GM18508 (cell line): ENCODE results near the gene DCLK2.

Experiments used
- ATAC-seq: cut with Tn5 transposase; IDR thresholded peaks from one replicate; pipeline ENCODE4 v1.9.1; 2021; ENCODE audit warnings: moderate number of reproducible peaks; ENCODE audit not compliant: insufficient read depth, unreplicated experiment

The DCLK2 gene

DNA sequence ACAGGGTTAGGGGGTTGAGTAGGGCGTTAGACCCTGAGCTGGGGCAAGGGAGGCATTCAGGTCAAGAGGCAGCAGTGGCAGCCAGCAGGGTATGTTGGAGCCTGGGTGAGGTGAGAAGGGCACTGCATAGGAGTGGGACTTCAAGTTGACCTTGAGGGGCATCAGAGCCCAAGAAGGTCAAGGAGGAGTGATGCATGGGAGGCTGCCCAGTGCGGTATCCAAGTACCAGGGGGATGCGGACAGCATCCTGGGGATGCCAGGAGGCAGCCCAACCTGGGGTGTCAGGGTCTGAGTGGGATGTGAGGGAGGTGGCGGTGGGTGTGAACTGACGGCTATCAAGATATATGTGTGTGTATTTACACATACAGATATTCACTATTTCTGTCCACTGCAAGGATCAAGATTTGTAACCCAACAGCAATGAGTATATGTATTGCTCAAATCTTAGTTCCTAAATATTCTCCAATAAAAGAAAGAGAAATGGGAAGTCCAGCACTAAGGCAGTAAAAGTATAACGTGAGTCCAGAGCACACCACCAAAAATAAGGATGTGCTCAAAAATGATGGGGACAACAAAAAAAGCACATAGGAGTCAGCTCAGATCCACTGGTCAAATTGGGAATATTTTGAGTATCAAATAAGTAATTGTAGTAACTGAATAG, 9.8 kb upstream of the DCLK2 start:
- no peak for ATAC-seq

DNA sequence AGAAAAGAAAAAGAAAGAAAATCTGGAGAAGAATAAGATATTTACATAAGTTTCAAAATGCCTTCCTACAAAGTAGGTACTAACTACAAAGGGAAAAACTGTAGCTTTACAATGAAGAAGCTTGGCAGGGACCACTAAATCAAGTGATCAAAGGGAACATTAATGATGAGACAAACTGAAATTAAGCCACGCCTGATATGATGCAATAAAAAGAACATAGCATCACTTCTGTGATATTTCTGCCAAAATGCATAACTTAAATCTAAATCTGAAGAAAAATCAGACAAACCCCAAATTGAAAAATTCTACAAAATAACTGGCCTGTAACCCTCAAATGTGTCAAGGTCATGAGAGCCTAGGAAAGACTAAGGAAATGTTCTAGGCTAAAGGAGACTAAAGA, 8.9 kb upstream of the DCLK2 start:
- ATAC-seq = no peak

GRCh38 chr4:150070464-150071170, 7.6 kb upstream of the DCLK2 start:
- ATAC-seq = no peak

DNA sequence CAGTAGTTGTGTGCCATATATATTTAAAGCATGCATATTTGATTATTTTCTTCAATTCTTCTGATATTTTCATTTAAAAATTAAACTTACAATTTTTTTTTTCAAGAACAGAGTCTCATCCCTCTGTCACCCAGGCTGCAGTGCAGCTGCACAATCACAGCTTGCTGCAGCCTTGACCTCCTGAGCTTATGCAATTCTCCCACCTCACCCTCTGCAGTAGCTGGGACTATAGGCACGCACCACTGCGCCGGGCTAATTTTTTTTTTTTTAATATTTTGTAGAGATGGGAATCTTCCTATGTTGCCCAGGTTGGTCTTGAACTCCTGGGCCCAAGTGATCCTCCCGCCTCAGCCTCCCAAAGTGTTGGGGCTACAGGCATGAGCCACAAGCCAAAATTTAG, 5.8 kb upstream of the DCLK2 start:
- ATAC-seq = no peak

- no peak for ATAC-seq
Observed at GRCh38 chr4:150072906-150073714, 5.1 kb upstream of the DCLK2 start.

- ATAC-seq = no peak
Observed at GRCh38 chr4:150074064-150074463, 4.2 kb upstream of the DCLK2 start.

DNA sequence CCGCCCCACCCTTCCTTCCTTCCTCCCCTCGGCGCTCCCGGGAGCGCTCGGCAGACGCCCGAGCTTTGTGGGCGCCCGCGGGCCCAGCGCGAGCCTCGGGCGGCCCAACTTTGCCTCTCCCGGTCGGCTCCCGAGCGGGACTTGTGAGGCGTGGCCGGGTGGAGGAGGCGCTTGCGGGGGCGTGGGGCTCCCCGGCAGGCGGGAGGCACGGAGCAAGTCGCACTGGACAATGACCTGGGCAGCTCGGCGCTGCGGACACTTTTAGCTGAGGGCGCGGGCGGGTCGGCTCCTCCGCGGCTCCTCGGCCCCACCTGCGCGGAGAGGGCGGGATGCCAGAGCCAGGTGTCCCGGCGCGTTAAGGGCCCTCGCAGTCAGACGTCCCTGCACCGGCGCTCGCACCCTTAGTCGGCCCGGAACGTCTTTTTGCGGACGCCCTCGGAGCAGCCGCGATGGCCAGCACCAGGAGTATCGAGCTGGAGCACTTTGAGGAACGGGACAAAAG, 385 bp downstream of the DCLK2 start:
- no peak for ATAC-seq

DNA sequence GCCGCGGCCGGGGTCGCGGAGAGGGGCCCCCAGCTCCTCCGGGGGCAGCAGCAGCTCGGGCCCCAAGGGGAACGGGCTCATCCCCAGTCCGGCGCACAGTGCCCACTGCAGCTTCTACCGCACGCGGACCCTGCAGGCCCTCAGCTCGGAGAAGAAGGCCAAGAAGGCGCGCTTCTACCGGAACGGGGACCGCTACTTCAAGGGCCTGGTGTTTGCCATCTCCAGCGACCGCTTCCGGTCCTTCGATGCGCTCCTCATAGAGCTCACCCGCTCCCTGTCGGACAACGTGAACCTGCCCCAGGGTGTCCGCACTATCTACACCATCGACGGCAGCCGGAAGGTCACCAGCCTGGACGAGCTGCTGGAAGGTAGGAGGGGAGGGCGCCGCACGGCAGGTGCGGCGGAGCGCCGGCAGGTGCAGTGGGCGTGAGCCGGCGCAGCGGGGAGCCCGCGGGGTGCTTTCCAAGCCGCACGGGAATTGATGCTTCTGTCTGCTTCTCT, 886 bp downstream of the DCLK2 start:
- no peak for ATAC-seq

DNA sequence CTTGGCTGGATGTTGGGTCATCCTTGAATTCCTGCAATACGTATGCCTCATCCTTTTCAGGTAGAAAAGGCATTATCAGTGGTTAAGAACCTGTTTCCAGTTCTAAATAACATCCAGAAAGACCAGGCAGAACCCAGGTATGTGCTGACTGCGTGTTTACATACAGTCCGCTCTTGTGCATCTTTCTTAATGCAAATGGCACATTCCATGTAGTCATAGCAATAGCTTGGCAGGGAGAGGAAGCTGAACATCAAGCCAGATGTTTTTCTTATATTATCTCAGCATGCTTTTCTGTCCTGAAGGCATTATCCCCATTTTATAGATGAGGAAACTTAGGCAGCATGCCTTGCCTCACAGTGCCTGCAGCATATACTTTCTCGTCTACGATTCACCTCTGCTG, 2.1 kb downstream of the DCLK2 start:
- no peak for ATAC-seq

GRCh38 chr4:150080875-150081274, 2.6 kb downstream of the DCLK2 start:
- ATAC-seq = no peak

- ATAC-seq = peak; percentile 90
Observed at GRCh38 chr4:150082241-150082640, 4.0 kb downstream of the DCLK2 start.

DNA sequence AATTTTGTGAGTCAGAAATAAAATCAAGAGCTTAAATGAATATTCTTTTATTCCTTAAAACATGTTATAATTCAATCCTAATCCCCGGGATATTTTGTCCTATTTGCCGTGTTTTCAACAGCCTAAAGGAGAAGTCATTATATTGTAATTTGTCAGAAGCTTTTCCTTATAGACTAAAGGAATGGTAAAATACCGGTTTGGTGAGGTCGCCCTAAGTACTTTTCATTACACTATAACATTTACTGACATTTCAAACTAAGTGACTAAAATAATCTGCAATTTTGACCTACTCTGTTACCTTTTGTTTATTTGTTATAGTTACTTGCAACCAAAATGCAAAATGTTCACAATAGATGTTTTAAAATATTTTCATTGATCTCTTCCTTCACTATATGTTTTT, 8.8 kb downstream of the DCLK2 start:
- ATAC-seq = no peak

DNA sequence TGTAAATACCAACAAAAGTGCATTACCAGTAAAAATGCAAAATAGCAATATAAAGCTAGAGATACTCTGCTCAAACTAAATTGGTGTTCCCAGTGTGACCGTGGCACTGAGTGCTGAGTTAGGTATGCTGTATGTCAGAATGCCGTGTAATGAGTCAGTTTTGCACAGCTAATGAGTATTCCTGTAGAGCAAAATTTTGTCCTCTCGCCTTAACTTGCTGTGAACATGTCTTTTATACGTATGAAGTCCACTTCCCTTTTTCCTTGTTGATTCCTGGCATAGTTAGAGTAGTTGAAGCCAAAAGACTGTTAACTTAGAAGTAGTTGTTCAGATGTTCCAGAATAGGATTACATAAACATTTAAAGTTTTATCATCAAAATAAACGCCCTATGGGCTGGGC, 11.5 kb downstream of the DCLK2 start:
- no peak for ATAC-seq

DNA sequence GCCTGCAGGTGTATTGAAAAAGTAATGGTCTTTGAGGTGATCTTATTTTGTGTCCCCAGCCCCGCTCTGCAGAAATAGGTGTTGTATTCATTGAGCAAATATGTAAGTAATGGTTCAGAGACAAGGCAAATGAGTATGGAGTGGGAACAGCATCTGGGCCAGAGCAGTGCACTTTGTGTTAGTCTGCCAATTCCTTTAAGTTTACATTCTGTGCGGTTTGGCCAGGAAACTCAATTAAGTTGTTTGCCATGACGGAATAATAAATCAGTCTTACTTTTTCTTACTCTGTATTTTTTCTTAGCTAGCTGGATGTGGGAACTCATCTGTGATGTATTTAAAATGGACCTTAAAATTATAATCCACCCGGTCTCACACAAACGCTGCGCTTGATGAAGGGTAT, 12.6 kb downstream of the DCLK2 start:
- no peak for ATAC-seq

- ATAC-seq = no peak
Observed at GRCh38 chr4:150094676-150095075, 16.4 kb downstream of the DCLK2 start.

- no peak for ATAC-seq
Observed at GRCh38 chr4:150096625-150097024, 18.4 kb downstream of the DCLK2 start.

DNA sequence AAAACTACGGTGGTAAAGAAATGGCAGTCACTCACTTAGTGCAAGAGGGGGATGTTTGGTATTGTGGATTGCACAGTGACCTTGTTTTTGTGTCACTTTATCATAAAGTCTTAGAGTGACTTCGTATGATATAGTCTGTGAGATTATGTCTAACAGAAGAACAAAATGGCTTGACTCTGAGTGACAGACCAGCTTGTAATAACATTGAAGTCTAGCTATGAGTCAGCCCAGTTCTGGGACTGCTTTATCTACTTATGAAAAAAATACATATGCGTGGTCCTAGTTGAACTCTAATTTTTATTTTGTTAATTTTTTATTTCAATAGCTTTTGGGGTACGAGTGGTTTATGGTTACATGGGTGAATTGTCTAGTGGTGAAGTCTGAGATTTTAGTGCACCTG, 20.0 kb downstream of the DCLK2 start:
- ATAC-seq = no peak

DNA sequence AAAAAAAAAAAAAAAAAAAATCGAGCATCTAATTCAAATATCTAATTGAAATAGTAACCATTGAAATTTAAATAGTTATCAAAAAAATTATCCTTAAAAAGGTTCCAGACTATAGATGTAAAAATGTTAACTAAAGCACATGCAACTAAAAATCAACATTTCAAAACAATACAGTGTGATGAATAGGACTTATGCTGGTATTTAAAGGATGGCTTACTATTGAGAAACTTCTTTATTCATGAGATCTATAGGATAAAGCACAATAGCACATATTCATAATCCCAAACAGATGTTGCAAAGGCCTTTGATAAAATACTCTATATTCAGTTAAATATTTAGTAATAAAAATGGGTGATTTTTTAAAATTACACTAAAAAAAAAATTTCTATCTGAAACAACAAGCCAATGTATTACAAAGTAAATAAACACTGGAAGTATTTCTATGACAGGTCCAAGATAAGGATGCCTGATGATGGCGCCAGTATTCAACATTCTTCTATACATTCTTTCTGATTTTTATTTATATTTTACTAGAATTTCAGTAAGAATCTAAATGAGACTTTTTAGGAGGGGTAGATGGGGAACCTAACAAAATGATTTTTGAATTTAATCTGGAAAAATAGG, 26.3 kb downstream of the DCLK2 start:
- no peak for ATAC-seq

DNA sequence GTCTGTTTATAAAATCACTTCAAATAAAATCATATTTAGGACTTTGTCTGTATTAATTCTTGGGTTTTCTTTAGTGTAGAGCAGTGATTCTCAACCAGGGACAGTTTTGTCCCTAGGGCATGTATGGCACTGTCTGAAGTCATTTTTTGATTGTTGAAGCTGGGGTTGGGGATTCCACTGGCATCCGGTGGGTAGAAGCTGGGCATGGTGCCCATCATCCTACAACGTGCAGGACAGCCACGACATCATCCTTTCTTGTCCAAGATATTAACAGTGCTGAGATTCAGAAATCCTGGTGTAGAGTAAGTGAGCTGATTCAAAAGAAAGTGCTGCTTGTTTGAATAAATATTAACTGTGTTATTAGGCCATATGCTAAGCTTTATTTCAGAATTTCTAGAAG, 28.6 kb downstream of the DCLK2 start:
- ATAC-seq = no peak

GRCh38 chr4:150108691-150109090, 30.4 kb downstream of the DCLK2 start:
- ATAC-seq = no peak

DNA sequence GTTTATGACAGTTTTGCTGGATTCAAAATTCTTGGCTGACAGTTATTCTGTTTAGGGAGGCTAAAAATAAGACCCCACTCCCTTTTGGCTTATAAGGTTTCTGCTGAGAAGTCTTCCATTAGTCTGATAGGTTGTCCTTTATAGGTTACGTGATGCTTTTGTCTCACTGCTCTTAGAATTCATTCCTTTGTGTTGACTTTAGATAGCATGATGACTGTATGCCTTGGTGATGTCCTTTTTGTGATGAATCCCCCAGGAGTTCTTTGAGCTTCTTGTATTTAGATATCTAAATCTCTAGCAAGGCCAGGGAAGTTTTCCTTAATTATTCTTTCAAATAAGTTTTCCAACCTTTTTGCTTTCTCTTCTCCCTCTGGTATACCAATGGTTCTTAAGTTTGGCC, 36.4 kb downstream of the DCLK2 start:
- no peak for ATAC-seq
